ENCODE measurements around the gene SPECC1L. TPM values are rescaled to one million over a fixed set of nuclear protein-coding genes. Genes with fewer than 3 reads are reported as not detected.
"Not testable (repeated sequence)": the region's sequence is repeated elsewhere in the genome, so short reads cannot be mapped to it uniquely, and the experiment has no call there.

SPECC1L gene
- total RNA-seq, 1 donor from 2014 or later: 86.2 TPM

- DNase-seq (ENCODE audit: low spot score): no peak
- intact Hi-C loops (cut with DNase I): no loop called here
- ATAC-seq: no peak
Observed at GRCh38 chr22:24310969-24311368, 40.3 kb downstream of the SPECC1L start.

GRCh38 chr22:24315367-24315966 lies 44.8 kb downstream of the SPECC1L start:
- ATAC-seq (no peak), DNase-seq (ENCODE audit: low spot score) (no peak)
- intact Hi-C loops (cut with DNase I): no loop called here

GRCh38 chr22:24316264-24316663 lies 45.6 kb downstream of the SPECC1L start:
- DNase-seq (ENCODE audit: low spot score); ATAC-seq; intact Hi-C loops (cut with DNase I): not testable (repeated sequence)

- intact Hi-C loops (cut with DNase I); DNase-seq (ENCODE audit: low spot score); ATAC-seq: not testable (repeated sequence)
Observed at GRCh38 chr22:24317511-24317910, 46.9 kb downstream of the SPECC1L start.

- intact Hi-C loops (cut with DNase I): no loop called here
- ATAC-seq (no peak), DNase-seq (ENCODE audit: low spot score) (no peak)
Observed at GRCh38 chr22:24319451-24319850, 48.8 kb downstream of the SPECC1L start.

GRCh38 chr22:24321999-24322398 lies 51.4 kb downstream of the SPECC1L start:
- no peak for DNase-seq (ENCODE audit: low spot score)
- intact Hi-C loops (cut with DNase I): no loop called here
- ATAC-seq: no peak

GRCh38 chr22:24322522-24322921 lies 51.9 kb downstream of the SPECC1L start:
- DNase-seq (ENCODE audit: low spot score) (no peak), ATAC-seq (no peak)
- intact Hi-C loops (cut with DNase I): no loop called here

- no peak for ATAC-seq
- DNase-seq (ENCODE audit: low spot score): no peak
- intact Hi-C loops (cut with DNase I): no loop called here
Observed at GRCh38 chr22:24323233-24323632, 52.6 kb downstream of the SPECC1L start.

GRCh38 chr22:24323695-24324094 lies 53.1 kb downstream of the SPECC1L start:
- DNase-seq (ENCODE audit: low spot score) (no peak), ATAC-seq (no peak)
- intact Hi-C loops (cut with DNase I): no loop called here

- DNase-seq (ENCODE audit: low spot score): no peak
- intact Hi-C loops (cut with DNase I): no loop called here
- no peak for ATAC-seq
Observed at GRCh38 chr22:24324137-24324536, 53.5 kb downstream of the SPECC1L start.

GRCh38 chr22:24325105-24325757 lies 54.6 kb downstream of the SPECC1L start:
- DNase-seq (ENCODE audit: low spot score): no peak
- ATAC-seq: peak; percentile 94
- intact Hi-C loops (cut with DNase I): no loop called here

GRCh38 chr22:24326266-24326665 lies 55.6 kb downstream of the SPECC1L start:
- DNase-seq (ENCODE audit: low spot score) (no peak), ATAC-seq (no peak)
- intact Hi-C loops (cut with DNase I): no loop called here

- ATAC-seq (no peak), DNase-seq (ENCODE audit: low spot score) (no peak)
- intact Hi-C loops (cut with DNase I): no loop called here
Observed at GRCh38 chr22:24327832-24328231, 57.2 kb downstream of the SPECC1L start.

GRCh38 chr22:24329453-24329852 lies 58.8 kb downstream of the SPECC1L start:
- ATAC-seq (no peak), DNase-seq (ENCODE audit: low spot score) (no peak)
- intact Hi-C loops (cut with DNase I): no loop called here

GRCh38 chr22:24330636-24331035 lies 60.0 kb downstream of the SPECC1L start:
- intact Hi-C loops (cut with DNase I): no loop called here
- no peak for ATAC-seq
- DNase-seq (ENCODE audit: low spot score): no peak

- ATAC-seq (peak; percentile 89), DNase-seq (ENCODE audit: low spot score) (no peak)
Observed at GRCh38 chr22:24331468-24332440, 61.1 kb downstream of the SPECC1L start.

GRCh38 chr22:24333301-24333700 lies 62.7 kb downstream of the SPECC1L start:
- ATAC-seq: no peak
- intact Hi-C loops (cut with DNase I): no loop called here

More at GRCh38 chr22:24331468-24332440, 61.1 kb downstream of the SPECC1L start:
- intact Hi-C loops (cut with DNase I): no loop called here

GRCh38 chr22:24335496-24335895 lies 64.9 kb downstream of the SPECC1L start:
- intact Hi-C loops (cut with DNase I): no loop called here
- ATAC-seq: no peak

More at GRCh38 chr22:24333301-24333700, 62.7 kb downstream of the SPECC1L start:
- DNase-seq (ENCODE audit: low spot score): no peak

GRCh38 chr22:24337894-24338645 lies 67.4 kb downstream of the SPECC1L start:
- intact Hi-C loops (cut with DNase I): no loop called here
- ATAC-seq (no peak), DNase-seq (ENCODE audit: low spot score) (no peak)

More at GRCh38 chr22:24335496-24335895, 64.9 kb downstream of the SPECC1L start:
- DNase-seq (ENCODE audit: low spot score): no peak

Measured in sciatic nerve (tissue), 2 donors.